Kidney (tissue), 14 donors: ENCODE measurements around the gene AGPAT3. TPM values are rescaled to one million over a fixed set of nuclear protein-coding genes. Genes with fewer than 3 reads are reported as not detected.

ENCODE experiments used
- DNase-seq, 5 donors: peaks; one replicate each; pipeline ENCODE4 v3.0.0-alpha.2; 2013 to 2020
- FAIRE-seq: peaks from 2 replicates; lab custom pipeline; 2012; peaks lifted over from hg19 to GRCh38; lab: Jason Lieb, UNC
- H3K27ac ChIP-seq, 2 donors: one replicate each; pipeline ENCODE4 v1.7.0; 2013; ENCODE audit warnings: low read depth in 2 of 2, low read length in 2 of 2, inconsistent platforms in 1 of 2
- H3K27me3 ChIP-seq: one replicate; pipeline ENCODE4 v1.7.1; 2013; ENCODE audit warnings: low read length, inconsistent platforms; ENCODE audit not compliant: control insufficient read depth, insufficient read depth
- H3K36me3 ChIP-seq, 3 donors: one replicate each; pipeline versions ENCODE4 v1.7.0 to v1.7.1; 2013; ENCODE audit warnings: low read length in 3 of 3, control low read depth in 1 of 3, inconsistent platforms in 1 of 3; ENCODE audit not compliant: insufficient read depth in 3 of 3, control insufficient read depth in 2 of 3
- H3K4me1 ChIP-seq, 3 donors: one replicate each; pipeline versions ENCODE4 v1.7.0 to v1.7.1; 2013; ENCODE audit warnings: low read length in 3 of 3, inconsistent platforms in 1 of 3, low read depth in 1 of 3; ENCODE audit not compliant: control insufficient read depth in 2 of 3, insufficient read depth in 2 of 3
- H3K4me3 ChIP-seq, 3 donors: one replicate each; pipeline versions ENCODE4 v1.7.0 to v1.8.1; 2013; ENCODE audit warnings: low read length in 3 of 3, control low read depth in 1 of 3, inconsistent platforms in 1 of 3
- H3K9ac ChIP-seq, 3 donors: one replicate each; pipeline versions ENCODE4 v1.7.0 to v1.7.1; 2013; ENCODE audit warnings: low read length in 3 of 3, control low read depth in 1 of 3, inconsistent platforms in 1 of 3
- H3K9me3 ChIP-seq, 3 donors: one replicate each; pipeline versions ENCODE4 v1.7.0 to v1.7.1; 2013; ENCODE audit warnings: low read length in 3 of 3, control low read depth in 1 of 3, inconsistent platforms in 1 of 3; ENCODE audit not compliant: control insufficient read depth in 2 of 3, insufficient read depth in 1 of 3
- intact Hi-C: fragments of 100-400 bp; cut with DNase I; formaldehyde crosslinking; loops from one replicate; pipeline ENCODE4 v1.11.1; 2022
- polyA plus RNA-seq: library from polyadenylated mRNA; stranded (reverse); fragments of 350-450 nt; fragmentation: Illumina TruSeq; extraction: RNeasy Lipid Tissue Mini Kit (QIAGEN cat#74804); gene quantifications from one replicate; pipeline ENCODE4 v1.2.3, GENCODE V29; 2014; ENCODE audit warnings: low read depth, low replicate concordance; ENCODE audit not compliant: insufficient read depth
- total RNA-seq: library from RNA; stranded (reverse); fragmentation: NEBNext Ultra II Directional; extraction: Animal tissue kit (Norgen Biotek cat#: 25700); gene quantifications from one replicate; pipeline ENCODE4 v1.2.1, GENCODE V29; 2021
- TF ChIP-seq, protein P1 (sequence below): IDR thresholded peaks from 3 replicates; pipeline ENCODE4 v1.5.1; 2012; ENCODE audit warnings: mild to moderate bottlenecking, moderate library complexity, borderline replicate concordance; ENCODE audit not compliant: insufficient read depth; ENCODE audit errors: extremely low read depth
- donor health status: control.
- donor health status: control.
- donor health status: control.
- donor health status: control.
- donor health status: control.
- donor health status: DM: yes; HTN: yes; CAD: no.
- donor health status: Normal renal cell carcinoma (clear cell type).

The AGPAT3 gene
- total and polyA plus RNA-seq, 2 donors from 2014 or later, result 40.3 to 86.2 TPM

- H3K4me3 ChIP-seq, result no peak overlapping the region
- peaks cover 0 to 8% (median 3%) of the 10 kb centered on the region in 3 donors for H3K36me3 ChIP-seq
- H3K27me3 ChIP-seq, result no peaks in the 10 kb centered on the region
- intact Hi-C loops, result no loop called here
- FAIRE-seq (no peak), DNase-seq (no peak)
- peaks cover 0 to 6% (median 0%) of the 10 kb centered on the region in 3 donors for H3K9me3 ChIP-seq
- no peak overlapping the region for H3K27ac ChIP-seq
- H3K4me1 ChIP-seq, result peaks cover 0 to 4% (median 0%) of the 10 kb centered on the region in 3 donors
- TF ChIP-seq, protein P1, sequence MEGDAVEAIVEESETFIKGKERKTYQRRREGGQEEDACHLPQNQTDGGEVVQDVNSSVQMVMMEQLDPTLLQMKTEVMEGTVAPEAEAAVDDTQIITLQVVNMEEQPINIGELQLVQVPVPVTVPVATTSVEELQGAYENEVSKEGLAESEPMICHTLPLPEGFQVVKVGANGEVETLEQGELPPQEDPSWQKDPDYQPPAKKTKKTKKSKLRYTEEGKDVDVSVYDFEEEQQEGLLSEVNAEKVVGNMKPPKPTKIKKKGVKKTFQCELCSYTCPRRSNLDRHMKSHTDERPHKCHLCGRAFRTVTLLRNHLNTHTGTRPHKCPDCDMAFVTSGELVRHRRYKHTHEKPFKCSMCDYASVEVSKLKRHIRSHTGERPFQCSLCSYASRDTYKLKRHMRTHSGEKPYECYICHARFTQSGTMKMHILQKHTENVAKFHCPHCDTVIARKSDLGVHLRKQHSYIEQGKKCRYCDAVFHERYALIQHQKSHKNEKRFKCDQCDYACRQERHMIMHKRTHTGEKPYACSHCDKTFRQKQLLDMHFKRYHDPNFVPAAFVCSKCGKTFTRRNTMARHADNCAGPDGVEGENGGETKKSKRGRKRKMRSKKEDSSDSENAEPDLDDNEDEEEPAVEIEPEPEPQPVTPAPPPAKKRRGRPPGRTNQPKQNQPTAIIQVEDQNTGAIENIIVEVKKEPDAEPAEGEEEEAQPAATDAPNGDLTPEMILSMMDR, result no peak
- H3K9ac ChIP-seq, result no peak overlapping the region
Measured at GRCh38 chr21:43949499-43950208, 84.6 kb downstream of the AGPAT3 start.

GRCh38 chr21:43950481-43950880 lies 85.5 kb downstream of the AGPAT3 start:
- FAIRE-seq, result no peak
- peaks cover 0 to 8% (median 3%) of the 10 kb centered on the region in 3 donors for H3K36me3 ChIP-seq
- intact Hi-C loops, result no loop called here

DNA sequence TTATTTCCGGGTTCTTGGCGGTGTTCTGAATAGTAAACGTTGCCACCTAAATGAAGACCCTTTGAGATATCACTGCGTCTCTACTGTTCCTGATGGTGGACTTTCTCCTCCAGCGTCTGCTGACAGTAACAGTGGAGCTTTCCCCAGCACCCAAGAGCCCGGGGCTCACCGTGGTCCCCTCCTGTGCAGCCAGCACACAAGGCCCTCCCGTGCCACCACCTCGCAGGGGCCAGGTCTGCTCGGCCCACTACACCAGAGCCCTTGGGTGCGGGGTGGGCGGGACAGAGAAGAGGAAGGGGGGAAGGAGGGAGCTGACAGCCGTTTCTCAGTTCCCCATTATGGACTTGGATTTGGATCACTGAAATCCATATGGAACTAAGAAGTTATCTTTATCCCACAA lies 85.9 kb downstream of the AGPAT3 start:
- DNase-seq (no peak), FAIRE-seq (no peak)
- Histone ChIP-seq H3K27ac (no peak overlapping the region), H3K9me3 (peaks cover 0 to 6% (median 0%) of the 10 kb centered on the region in 3 donors), H3K9ac (no peak overlapping the region), H3K4me1 (peaks cover 0 to 4% (median 0%) of the 10 kb centered on the region in 3 donors), H3K27me3 (no peaks in the 10 kb centered on the region), H3K36me3 (peaks cover 0 to 8% (median 3%) of the 10 kb centered on the region in 3 donors), H3K4me3 (no peak overlapping the region)
- intact Hi-C loops, result no loop called here
- TF ChIP-seq, protein P1, result no peak

More at GRCh38 chr21:43950481-43950880, 85.5 kb downstream of the AGPAT3 start:
- Histone ChIP-seq H3K4me1 (peaks cover 0 to 4% (median 0%) of the 10 kb centered on the region in 3 donors), H3K4me3 (no peak overlapping the region), H3K9me3 (peaks cover 0 to 6% (median 0%) of the 10 kb centered on the region in 3 donors), H3K9ac (no peak overlapping the region), H3K27me3 (no peaks in the 10 kb centered on the region), H3K27ac (no peak overlapping the region)
- TF ChIP-seq, protein P1, result no peak
- DNase-seq, result no peak
